B cell (primary cell): ENCODE data around the gene PROCA1. TPM values are rescaled to one million over a fixed set of nuclear protein-coding genes. Genes with fewer than 3 reads are reported as not detected.
"Not testable (repeated sequence)": the region's sequence is repeated elsewhere in the genome, so short reads cannot be mapped to it uniquely, and the experiment has no call there.

Experiments
- ATAC-seq: fragments of 200-7000 bp; cut with Tn5 transposase; one replicate; pipeline ENCODE4 v1.10.0; 2021; ENCODE audit warnings: low read depth, mild to moderate bottlenecking, moderate number of reproducible peaks, moderate library complexity
- CTCF ChIA-PET: fragments of 350-600 bp; sonication (Branson Sonifier 250); formaldehyde crosslinking; loops from one replicate; lab custom pipeline; 2021; ENCODE audit warnings: antibody characterized with exemption, inconsistent platforms; lab: Charles Lee
- POLR2A ChIA-PET: fragments of 350-600 bp; sonication (Branson Sonifier 250); formaldehyde crosslinking; loops from one replicate; lab custom pipeline; 2021; ENCODE audit warnings: antibody characterized with exemption; lab: Charles Lee
- DNase-seq: peaks from one replicate; pipeline ENCODE4 v3.0.0; 2013
- H2AFZ ChIP-seq: 2 replicates; pipeline ENCODE4 v1.6.1; 2012; ENCODE audit warnings: mild to moderate bottlenecking, low read depth, low read length; ENCODE audit not compliant: insufficient read depth, poor library complexity, severe bottlenecking
- H3K27ac ChIP-seq, 2 donors: 1 replicate in 1 of 2; 2 replicates in 1 of 2; pipeline ENCODE4 v1.5.1; 2012 to 2013; ENCODE audit warnings: low read length in 2 of 2, mild to moderate bottlenecking in 2 of 2, moderate library complexity in 1 of 2
- H3K27me3 ChIP-seq, 4 experiments: fragments of 200-600 bp in 1 of 4; sonication (generic) in 1 of 4; replicated peaks in 1 of 4; 1 replicate in 2 of 4; 2 replicates in 2 of 4; pipeline versions ENCODE4 v1.6.1 to v1.7.0; 2013 to 2016; ENCODE audit warnings: low read length in 3 of 4, mild to moderate bottlenecking in 2 of 4, mixed read lengths in 1 of 4, moderate library complexity in 1 of 4; ENCODE audit not compliant: insufficient read depth in 4 of 4, control insufficient read depth in 3 of 4; ENCODE audit errors: control extremely low read depth in 1 of 4
- H3K36me3 ChIP-seq, 2 experiments: replicated peaks in 1 of 2; 1 replicate in 1 of 2; 2 replicates in 1 of 2; pipeline versions ENCODE4 v1.6.1 to v1.7.1; 2013; ENCODE audit warnings: low read length in 1 of 2; ENCODE audit not compliant: insufficient read depth in 2 of 2, control insufficient read depth in 1 of 2; ENCODE audit errors: control extremely low read depth in 1 of 2, extremely low read depth in 1 of 2
- H3K4me1 ChIP-seq, 2 donors: fragments of 200-600 bp in 1 of 2; sonication (generic) in 1 of 2; 1 replicate in 1 of 2; 2 replicates in 1 of 2; pipeline versions ENCODE4 v1.5.1 to v1.6.1; 2013 to 2017; ENCODE audit warnings: low read length in 2 of 2; ENCODE audit not compliant: control insufficient read depth in 2 of 2, insufficient read depth in 2 of 2
- H3K4me2 ChIP-seq: replicated peaks from 2 replicates; pipeline ENCODE3; 2012; ENCODE audit warnings: mild to moderate bottlenecking, low read depth, low read length; ENCODE audit not compliant: poor library complexity, severe bottlenecking
- H3K4me3 ChIP-seq, 5 experiments: fragments of 200-600 bp in 1 of 5; sonication (generic) in 1 of 5; 1 replicate in 3 of 5; 2 replicates in 2 of 5; pipeline versions ENCODE4 v1.5.1 to v1.7.0; 2011 to 2016; ENCODE audit warnings: low read length in 4 of 5, mild to moderate bottlenecking in 4 of 5, low read depth in 2 of 5, control low read depth in 1 of 5, moderate library complexity in 1 of 5; ENCODE audit not compliant: insufficient read depth in 1 of 5; ENCODE audit errors: control extremely low read depth in 1 of 5, extremely low read depth in 1 of 5
- H3K79me2 ChIP-seq: fragments of 200-600 bp; sonication (generic); one replicate; pipeline ENCODE4 v1.6.0; 2016; ENCODE audit warnings: low read length; ENCODE audit not compliant: control insufficient read depth, insufficient read depth
- H3K9ac ChIP-seq: fragments of 200-600 bp; sonication (generic); 2 replicates; pipeline ENCODE4 v1.6.1; 2017; ENCODE audit warnings: mild to moderate bottlenecking, low read length, moderate library complexity
- H3K9me3 ChIP-seq, 3 donors: one replicate each; pipeline versions ENCODE4 v1.6.1 to v1.7.1; 2013; ENCODE audit warnings: low read length in 2 of 3; ENCODE audit not compliant: control insufficient read depth in 2 of 3, insufficient read depth in 1 of 3; ENCODE audit errors: control extremely low read depth in 1 of 3
- H4K20me1 ChIP-seq: 2 replicates; pipeline ENCODE4 v1.6.0; 2012; ENCODE audit warnings: mild to moderate bottlenecking, low read length; ENCODE audit not compliant: insufficient read depth, control insufficient read depth, poor library complexity, severe bottlenecking
- H3K27ac Mint-ChIP-seq: one replicate; pipeline ENCODE4 v1.8.0; 2021; ENCODE audit warnings: mixed read lengths
- H3K27me3 Mint-ChIP-seq: one replicate; pipeline ENCODE4 v1.8.0; 2021; ENCODE audit warnings: mixed read lengths
- H3K4me1 Mint-ChIP-seq: one replicate; pipeline ENCODE4 v1.8.0; 2021; ENCODE audit warnings: mixed read lengths
- H3K4me3 Mint-ChIP-seq: one replicate; pipeline ENCODE4 v1.8.0; 2021; ENCODE audit warnings: mixed read lengths
- H3K9me3 Mint-ChIP-seq: one replicate; pipeline ENCODE4 v1.8.0; 2022; ENCODE audit warnings: mixed read lengths; ENCODE audit not compliant: insufficient read depth
- EZH2 ChIP-seq: IDR thresholded peaks from 2 replicates; pipeline ENCODE4 v1.6.1; 2012; ENCODE audit warnings: borderline replicate concordance, low read depth, mild to moderate bottlenecking, moderate library complexity, low read length; ENCODE audit not compliant: insufficient read depth, poor library complexity, severe bottlenecking
- WGBS: methylation state at CpG from one replicate; pipeline ENCODE4 v1.1.5; 2013; ENCODE audit warnings: missing lambda C conversion rate; ENCODE audit not compliant: insufficient coverage; 5-methylcytosine and 5-hydroxymethylcytosine counted together
- intact Hi-C: fragments of 100-400 bp; cut with micrococcal nuclease; formaldehyde crosslinking; loops from one replicate; pipeline ENCODE4 v1.10.0; 2022
- polyA plus RNA-seq: library from polyadenylated mRNA; depleted of rRNA; stranded (reverse); fragments of >200 nt; gene quantifications from 2 replicates; pipeline ENCODE4 v1.2.3, GENCODE V29; 2012
- total RNA-seq, 2 donors: library from RNA; stranded (reverse); fragments of 120-200 nt in 1 of 2; gene quantifications; 1 replicate in 1 of 2; 2 replicates in 1 of 2; pipeline versions ENCODE4 v1.2.3 to v1.2.4, GENCODE V29; 2013 to 2022
- TF ChIP-seq, protein P1 (sequence below): fragments of 200-600 bp; IDR thresholded peaks from one replicate; pipeline ENCODE4 v1.8.0; 2022; ENCODE audit warnings: antibody characterized with exemption, mild to moderate bottlenecking

Gene PROCA1
- total and polyA plus RNA-seq, 2 donors (not counting 1 experiment from before 2014, with no cell fraction given), result 7.4 to 26.8 TPM

DNA sequence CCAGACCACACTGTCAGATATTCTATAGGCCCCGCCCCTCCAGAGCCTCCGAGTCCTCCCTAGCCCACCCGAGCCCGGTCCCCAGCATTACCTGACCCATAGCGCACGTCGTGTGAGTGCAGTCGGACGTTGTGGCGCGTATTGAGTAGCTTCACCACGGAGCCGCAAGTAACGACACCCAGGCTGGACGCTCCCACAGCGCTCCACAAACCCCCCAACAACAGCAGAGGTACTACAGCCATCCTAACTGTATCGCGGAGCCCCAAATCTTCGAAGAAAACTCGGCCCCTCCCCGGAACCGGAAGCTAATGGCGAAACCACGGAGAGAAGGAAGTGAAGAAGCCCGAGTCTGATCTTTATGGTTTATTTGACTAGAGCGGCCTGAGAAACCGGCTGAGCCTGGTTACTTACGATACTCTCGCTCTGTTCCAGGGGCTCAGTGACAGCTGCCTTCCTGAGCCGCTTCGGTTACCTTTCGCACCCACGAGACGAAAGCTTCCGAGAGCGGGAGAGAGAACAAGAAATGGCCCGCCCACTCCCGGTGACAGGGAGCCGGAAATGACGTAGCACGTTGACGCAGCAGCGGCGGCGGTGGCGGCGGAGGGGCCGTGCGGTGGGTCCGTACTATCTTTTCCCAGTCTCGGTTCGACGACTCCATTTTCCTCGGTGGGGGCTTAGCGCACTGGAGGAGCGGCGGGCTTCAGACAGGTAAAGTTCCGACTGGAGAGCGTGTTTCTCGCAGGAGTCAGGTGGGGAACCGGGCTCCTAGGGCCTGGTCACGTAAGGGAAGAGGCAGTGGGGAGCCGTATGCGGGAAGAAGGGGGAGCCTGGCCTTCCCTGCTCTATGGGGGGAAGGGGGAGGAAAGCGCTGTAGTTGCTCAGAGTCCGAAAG, 49.8 kb downstream of the PROCA1 start, which contains the start of the genes SDF2 and SUPT6H:
TSS of gene SDF2 (minus strand) at position 272 of the 892 bp plus-strand sequence. CDS start at position 242, 30 bp downstream.
TSS of gene SUPT6H (plus strand) at position 571 of the 892 bp plus-strand sequence. CDS start 11,197 bp downstream, outside the sequence.
- H3K9me3 Mint-ChIP-seq, result no peaks in the 10 kb centered on the region
- peaks cover 57% of the 10 kb centered on the region for H3K4me1 Mint-ChIP-seq
- peak within 1 kb of the TSS; percentile 90 to 99 for H3K27ac ChIP-seq
- H3K27me3 ChIP-seq, result no peaks in the 10 kb centered on the region
- peak within 1 kb of the TSS; percentile 99 for H3K4me3 Mint-ChIP-seq
- DNase-seq, result peak; percentile 97
- H3K4me3 ChIP-seq, result peak within 1 kb of the TSS; percentile 85 to 100 (median 99)
- under 1% methylated on average over 60 of the region's 66 CpGs for WGBS
- CTCF ChIA-PET, result interaction anchor here (0.6 to 4.2 kb wide), 11 partner anchors 9 to 455 kb away, joined by 3 to 59 read pairs (median 5); partner anchors contain the start of gene BLTP2
- peak within 1 kb of the TSS; percentile 91 for H2AFZ ChIP-seq
- peak; percentile 84 for ATAC-seq
- H3K27me3 Mint-ChIP-seq, result no peaks in the 10 kb centered on the region
- H3K9me3 ChIP-seq, result peaks cover 0 to 8% (median 0%) of the 10 kb centered on the region in 3 donors
- peak within 1 kb of the TSS; percentile 93 for H3K9ac ChIP-seq
- peaks cover 24% of the 10 kb centered on the region for H4K20me1 ChIP-seq
- intact Hi-C loops, result loop anchor here (1.0 kb wide), 5 partner anchors 17 to 290 kb away; partner anchors contain the start of genes BLTP2, PROCA1, RPL23A and SPAG5
- POLR2A ChIA-PET, result interaction anchor here (1.0 to 4.3 kb wide), 6 partner anchors 12 to 290 kb away, joined by 3 to 42 read pairs (median 5); partner anchors contain the start of genes BLTP2, PHF12, PROCA1 and RPL23A
- H3K79me2 ChIP-seq, result peaks cover 92% of the 10 kb centered on the region
- H3K36me3 ChIP-seq, result peaks cover 3 to 25% of the 10 kb centered on the region in 2 experiments
- peaks cover 22 to 29% of the 10 kb centered on the region in 2 donors for H3K4me1 ChIP-seq
- H3K4me2 ChIP-seq, result peak within 1 kb of the TSS; percentile 93
- TF ChIP-seq, protein P1, sequence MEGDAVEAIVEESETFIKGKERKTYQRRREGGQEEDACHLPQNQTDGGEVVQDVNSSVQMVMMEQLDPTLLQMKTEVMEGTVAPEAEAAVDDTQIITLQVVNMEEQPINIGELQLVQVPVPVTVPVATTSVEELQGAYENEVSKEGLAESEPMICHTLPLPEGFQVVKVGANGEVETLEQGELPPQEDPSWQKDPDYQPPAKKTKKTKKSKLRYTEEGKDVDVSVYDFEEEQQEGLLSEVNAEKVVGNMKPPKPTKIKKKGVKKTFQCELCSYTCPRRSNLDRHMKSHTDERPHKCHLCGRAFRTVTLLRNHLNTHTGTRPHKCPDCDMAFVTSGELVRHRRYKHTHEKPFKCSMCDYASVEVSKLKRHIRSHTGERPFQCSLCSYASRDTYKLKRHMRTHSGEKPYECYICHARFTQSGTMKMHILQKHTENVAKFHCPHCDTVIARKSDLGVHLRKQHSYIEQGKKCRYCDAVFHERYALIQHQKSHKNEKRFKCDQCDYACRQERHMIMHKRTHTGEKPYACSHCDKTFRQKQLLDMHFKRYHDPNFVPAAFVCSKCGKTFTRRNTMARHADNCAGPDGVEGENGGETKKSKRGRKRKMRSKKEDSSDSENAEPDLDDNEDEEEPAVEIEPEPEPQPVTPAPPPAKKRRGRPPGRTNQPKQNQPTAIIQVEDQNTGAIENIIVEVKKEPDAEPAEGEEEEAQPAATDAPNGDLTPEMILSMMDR, result no peak
- no peak for TF ChIP-seq EZH2
- peak within 1 kb of the TSS; percentile 100 for H3K27ac Mint-ChIP-seq

DNA sequence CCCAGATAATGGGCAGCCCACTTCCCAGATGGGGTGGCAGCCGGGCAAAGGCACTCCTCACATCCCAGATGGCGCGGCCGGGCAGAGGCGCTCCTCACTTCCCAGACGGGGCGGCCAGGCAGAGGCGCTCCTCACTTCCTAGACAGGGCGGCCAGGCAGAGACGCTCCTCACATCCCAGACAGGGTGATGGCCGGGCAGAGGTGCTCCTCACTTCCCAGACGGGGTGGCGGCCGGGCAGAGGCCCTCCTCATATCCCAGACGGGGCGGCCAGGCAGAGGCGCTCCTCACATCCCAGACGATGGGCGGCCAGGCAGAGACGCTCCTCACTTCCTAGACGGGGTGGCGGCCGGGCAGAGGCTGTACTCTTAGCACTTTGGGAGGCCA, 52.2 kb downstream of the PROCA1 start:
- Mint-ChIP-seq H3K4me3 (peak overlapping the region; percentile 41), H3K4me1 (peaks cover 46% of the 10 kb centered on the region)
- POLR2A ChIA-PET, DNase-seq, H2AFZ ChIP-seq, H3K4me3 ChIP-seq, intact Hi-C loops, H3K4me2 ChIP-seq, H3K27me3 ChIP-seq, H3K9me3 Mint-ChIP-seq, H3K27ac ChIP-seq, H3K9me3 ChIP-seq, ATAC-seq, H3K9ac ChIP-seq, H3K27ac Mint-ChIP-seq, H3K27me3 Mint-ChIP-seq, CTCF ChIA-PET: not testable (repeated sequence)
- peaks cover 3 to 17% of the 10 kb centered on the region in 2 experiments for H3K36me3 ChIP-seq
- H3K79me2 ChIP-seq, result peaks cover 89% of the 10 kb centered on the region
- 97% methylated on average over 21 of the region's 23 CpGs for WGBS
- peaks cover 22 to 29% of the 10 kb centered on the region in 2 donors for H3K4me1 ChIP-seq
- peaks cover 11% of the 10 kb centered on the region for H4K20me1 ChIP-seq

DNA sequence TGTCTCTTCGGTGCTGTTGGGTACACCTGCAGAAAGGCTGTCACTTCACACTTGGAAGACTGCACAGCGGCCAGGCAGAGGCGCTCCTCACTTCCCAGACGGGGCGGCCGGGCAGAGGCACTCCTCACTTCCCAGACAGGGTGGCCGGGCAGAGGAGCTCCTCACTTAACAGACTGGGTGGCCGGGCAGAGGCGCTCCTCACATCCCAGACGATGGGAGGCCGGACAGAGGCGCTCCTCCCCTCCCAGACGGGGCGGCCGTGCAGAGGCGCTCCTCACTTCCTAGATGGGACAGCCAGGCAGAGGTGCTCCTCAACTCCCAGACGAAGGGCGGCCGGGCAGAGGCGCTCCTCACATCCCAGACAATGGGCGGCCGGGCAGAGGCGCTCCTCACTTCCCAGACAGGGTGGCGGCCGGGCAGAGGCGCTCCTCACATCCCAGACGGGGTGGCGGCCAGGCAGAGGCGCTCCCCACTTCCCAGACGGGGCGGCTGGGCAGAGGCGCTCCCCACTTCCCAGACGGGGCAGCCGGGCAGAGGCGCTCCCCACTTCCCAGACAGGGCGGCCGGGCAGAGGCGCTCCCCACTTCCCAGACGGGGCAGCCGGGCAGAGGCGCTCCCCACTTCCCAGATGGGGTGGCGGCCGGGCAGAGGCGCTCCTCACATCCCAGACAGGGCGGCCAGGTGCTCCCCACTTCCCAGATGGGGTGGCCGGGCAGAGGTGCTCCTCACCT, 52.8 kb downstream of the PROCA1 start:
- H2AFZ ChIP-seq, H3K4me3 Mint-ChIP-seq, H3K27me3 ChIP-seq, H3K9ac ChIP-seq, H3K4me3 ChIP-seq, H3K27ac ChIP-seq, H3K9me3 Mint-ChIP-seq, intact Hi-C loops, H3K9me3 ChIP-seq, H3K27ac Mint-ChIP-seq, H3K27me3 Mint-ChIP-seq, CTCF ChIA-PET, DNase-seq, ATAC-seq, H3K4me2 ChIP-seq: not testable (repeated sequence)
- Histone ChIP-seq H4K20me1 (peaks cover 11% of the 10 kb centered on the region), H3K79me2 (peaks cover 89% of the 10 kb centered on the region), H3K4me1 (peaks cover 22 to 27% of the 10 kb centered on the region in 2 donors), H3K36me3 (peaks cover 3 to 17% of the 10 kb centered on the region in 2 experiments)
- peaks cover 41% of the 10 kb centered on the region for H3K4me1 Mint-ChIP-seq
- WGBS, result 98% methylated on average over 45 of the region's 46 CpGs
- POLR2A ChIA-PET, result interaction anchor here (0.7 kb wide), 1 partner anchor 250 kb away, joined by 6 read pairs; no protein-coding TSS in a partner anchor
